Stimulated activated CD4-positive, alpha-beta T cell treated with anti-CD3 and anti-CD28 coated beads, TNF-alpha, amount 100 ng/mL, for 4 hours (primary cell): ENCODE data around the gene EEF1A1.

Source experiments
- DNase-seq, 3 experiments: peaks; one replicate each; pipeline ENCODE4 v3.0.0-alpha.2; 2020; ENCODE audit warnings: low read depth in 3 of 3

The EEF1A1 gene

GRCh38 chr6:73505142-73505541, 15.7 kb downstream of the EEF1A1 start:
- no peak for DNase-seq

GRCh38 chr6:73504160-73504559, 16.7 kb downstream of the EEF1A1 start:
- DNase-seq = no peak

- DNase-seq = no peak
These were observed 17.6 kb downstream of the EEF1A1 start for GRCh38 chr6:73503027-73503772.

GRCh38 chr6:73497915-73498314, 22.9 kb downstream of the EEF1A1 start:
- DNase-seq = no peak

- no peak for DNase-seq
These were observed 29.5 kb downstream of the EEF1A1 start for GRCh38 chr6:73491377-73491776.

- DNase-seq = no peak
These were observed 33.4 kb downstream of the EEF1A1 start for GRCh38 chr6:73487473-73487872.

- no peak for DNase-seq
These were observed 36.4 kb downstream of the EEF1A1 start for GRCh38 chr6:73484438-73484837.

GRCh38 chr6:73481969-73482368, 38.9 kb downstream of the EEF1A1 start:
- no peak for DNase-seq

- no peak for DNase-seq
These were observed 43.4 kb downstream of the EEF1A1 start for GRCh38 chr6:73477407-73477806.

- no peak for DNase-seq
These were observed 44.1 kb downstream of the EEF1A1 start for GRCh38 chr6:73476723-73477122.

GRCh38 chr6:73471686-73472290, 49.0 kb downstream of the EEF1A1 start:
- no peak for DNase-seq
